ENCODE data around the gene SLC38A10. TPM values are rescaled to one million over a fixed set of nuclear protein-coding genes. Genes with fewer than 3 reads are reported as not detected.

Gene SLC38A10
- total RNA-seq, 1 experiment from 2014 or later = 121 TPM

- CTCF ChIA-PET = interaction anchor here (0.5 to 2.2 kb wide), 10 partner anchors 9 to 155 kb away, joined by 3 to 15 read pairs (median 4); partner anchors contain the start of genes BAHCC1 and SLC38A10
- TSS peak; percentile 84 for BruUV-seq (replicated peaks)
- peak overlapping the region; percentile 82 for H3K27ac Mint-ChIP-seq (ENCODE audit: unreplicated experiment)
- TF ChIP-seq, protein P1, sequence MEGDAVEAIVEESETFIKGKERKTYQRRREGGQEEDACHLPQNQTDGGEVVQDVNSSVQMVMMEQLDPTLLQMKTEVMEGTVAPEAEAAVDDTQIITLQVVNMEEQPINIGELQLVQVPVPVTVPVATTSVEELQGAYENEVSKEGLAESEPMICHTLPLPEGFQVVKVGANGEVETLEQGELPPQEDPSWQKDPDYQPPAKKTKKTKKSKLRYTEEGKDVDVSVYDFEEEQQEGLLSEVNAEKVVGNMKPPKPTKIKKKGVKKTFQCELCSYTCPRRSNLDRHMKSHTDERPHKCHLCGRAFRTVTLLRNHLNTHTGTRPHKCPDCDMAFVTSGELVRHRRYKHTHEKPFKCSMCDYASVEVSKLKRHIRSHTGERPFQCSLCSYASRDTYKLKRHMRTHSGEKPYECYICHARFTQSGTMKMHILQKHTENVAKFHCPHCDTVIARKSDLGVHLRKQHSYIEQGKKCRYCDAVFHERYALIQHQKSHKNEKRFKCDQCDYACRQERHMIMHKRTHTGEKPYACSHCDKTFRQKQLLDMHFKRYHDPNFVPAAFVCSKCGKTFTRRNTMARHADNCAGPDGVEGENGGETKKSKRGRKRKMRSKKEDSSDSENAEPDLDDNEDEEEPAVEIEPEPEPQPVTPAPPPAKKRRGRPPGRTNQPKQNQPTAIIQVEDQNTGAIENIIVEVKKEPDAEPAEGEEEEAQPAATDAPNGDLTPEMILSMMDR (IDR thresholded peaks at IDR 0.05; ENCODE audit: unreplicated experiment) = no peak
- peak; percentile 98 for DNase-seq
- H3K36me3 Mint-ChIP-seq (ENCODE audit: insufficient read depth, unreplicated experiment) = peaks cover 28% of the 10 kb centered on the region
- no peaks in the 10 kb centered on the region for H3K9me3 Mint-ChIP-seq (ENCODE audit: low read depth, unreplicated experiment)
- intact Hi-C loops (cut with micrococcal nuclease; ENCODE audit: unreplicated experiment) = no loop called here
- H3K4me1 Mint-ChIP-seq (ENCODE audit: low read depth, unreplicated experiment) = peaks cover 37% of the 10 kb centered on the region
- peak overlapping the region; percentile 70 for H3K4me3 Mint-ChIP-seq (ENCODE audit: low read depth, unreplicated experiment)
- H3K27me3 Mint-ChIP-seq (ENCODE audit: unreplicated experiment) = no peaks in the 10 kb centered on the region
These were observed 34.1 kb upstream of the SLC38A10 start for GRCh38 chr17:81328978-81329926.

DNA sequence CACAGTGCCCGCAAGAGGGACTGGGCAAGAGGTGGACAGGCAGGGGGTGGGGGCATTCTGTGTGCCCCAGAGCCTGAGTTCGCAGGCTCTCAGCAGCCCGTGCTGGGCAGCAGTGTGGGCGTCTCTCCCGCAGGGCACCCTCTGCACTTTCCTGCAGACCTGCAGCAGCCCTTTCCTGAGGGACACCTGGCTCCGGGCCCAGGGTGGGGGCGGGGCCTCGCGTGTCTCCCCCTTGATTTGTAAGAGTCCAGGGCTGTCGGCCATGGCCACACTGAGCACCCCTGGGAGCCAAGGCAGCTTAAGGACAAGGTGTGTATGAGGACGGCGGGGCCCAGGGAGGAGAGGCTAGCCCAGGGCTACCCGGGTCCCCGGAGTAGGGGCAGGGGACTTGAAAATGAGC is 33.4 kb upstream of the SLC38A10 start:
- peaks cover 31% of the 10 kb centered on the region for H3K4me1 Mint-ChIP-seq (ENCODE audit: low read depth, unreplicated experiment)
- peak overlapping the region; percentile 70 for H3K4me3 Mint-ChIP-seq (ENCODE audit: low read depth, unreplicated experiment)
- intact Hi-C loops (cut with micrococcal nuclease; ENCODE audit: unreplicated experiment) = no loop called here
- BruUV-seq (replicated peaks) = no TSS peak
- TF ChIP-seq, protein P1 (IDR thresholded peaks at IDR 0.05; ENCODE audit: unreplicated experiment) = no peak
- CTCF ChIA-PET = interaction anchor here (1.4 to 1.7 kb wide), 2 partner anchors 14 to 156 kb away, joined by 4 to 8 read pairs; no protein-coding TSS in a partner anchor
- peak; percentile 50 for DNase-seq
- H3K36me3 Mint-ChIP-seq (ENCODE audit: insufficient read depth, unreplicated experiment) = peaks cover 25% of the 10 kb centered on the region
- peak overlapping the region; percentile 73 for H3K27ac Mint-ChIP-seq (ENCODE audit: unreplicated experiment)
- H3K9me3 Mint-ChIP-seq (ENCODE audit: low read depth, unreplicated experiment) = no peaks in the 10 kb centered on the region
- H3K27me3 Mint-ChIP-seq (ENCODE audit: unreplicated experiment) = no peaks in the 10 kb centered on the region

GRCh38 chr17:81325714-81326358 is 30.7 kb upstream of the SLC38A10 start:
- CTCF ChIA-PET = no interaction called here
- Mint-ChIP-seq H3K9me3 (ENCODE audit: low read depth, unreplicated experiment) (no peaks in the 10 kb centered on the region), H3K27ac (ENCODE audit: unreplicated experiment) (no peak overlapping the region), H3K36me3 (ENCODE audit: insufficient read depth, unreplicated experiment) (peaks cover 20% of the 10 kb centered on the region), H3K4me3 (ENCODE audit: low read depth, unreplicated experiment) (no peak overlapping the region), H3K27me3 (ENCODE audit: unreplicated experiment) (no peaks in the 10 kb centered on the region), H3K4me1 (ENCODE audit: low read depth, unreplicated experiment) (peaks cover 21% of the 10 kb centered on the region)
- TF ChIP-seq, protein P1 (IDR thresholded peaks at IDR 0.05; ENCODE audit: unreplicated experiment) = no peak
- no peak for DNase-seq
- intact Hi-C loops (cut with micrococcal nuclease; ENCODE audit: unreplicated experiment) = no loop called here
- BruUV-seq (replicated peaks) = no TSS peak

DNA sequence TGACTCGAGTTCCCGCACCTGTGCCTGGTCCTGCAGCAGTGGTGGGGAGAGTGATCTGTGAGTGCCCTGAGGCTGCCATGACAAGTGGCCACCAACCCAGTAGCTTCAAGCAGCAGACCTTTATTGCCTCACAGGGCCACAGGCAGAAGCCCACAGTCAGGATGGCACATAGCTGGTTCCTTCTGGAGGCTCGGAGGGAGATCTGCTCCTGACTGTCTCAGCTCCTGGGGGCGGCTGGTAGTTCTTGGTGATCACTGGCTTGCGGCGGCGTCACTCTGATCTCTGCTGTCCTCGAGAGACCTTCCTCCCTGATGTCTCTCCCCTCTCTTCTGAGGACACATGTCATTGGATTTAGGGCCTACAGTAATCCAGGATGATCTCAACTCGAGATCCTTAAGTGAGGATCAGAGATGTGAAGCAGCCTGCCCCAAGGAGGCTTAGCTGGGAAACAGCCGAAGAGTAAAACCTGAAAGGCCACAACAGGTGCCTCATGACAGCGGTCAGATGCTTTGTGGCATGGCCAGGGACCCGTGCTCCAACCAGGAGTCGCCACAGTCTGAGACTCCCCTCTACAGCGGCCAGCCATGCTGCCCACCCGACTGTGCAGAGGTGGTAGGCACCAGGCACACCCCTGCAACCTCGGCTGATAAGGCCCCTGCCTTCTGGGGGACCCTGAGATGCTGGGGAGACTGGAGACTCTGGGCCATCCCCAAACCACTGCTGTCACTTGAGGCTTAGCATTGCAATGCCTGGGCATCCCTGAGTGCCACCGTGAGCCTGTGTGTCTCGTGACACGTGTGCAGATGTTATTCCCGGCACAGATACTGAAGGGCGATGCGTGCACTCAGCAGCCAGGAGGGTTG is 30.0 kb upstream of the SLC38A10 start:
- intact Hi-C loops (cut with micrococcal nuclease; ENCODE audit: unreplicated experiment) = no loop called here
- CTCF ChIA-PET = no interaction called here
- no peak overlapping the region for H3K27ac Mint-ChIP-seq (ENCODE audit: unreplicated experiment)

More for the DNA sequence above, 30.0 kb upstream of the SLC38A10 start:
- no peak for DNase-seq
- Mint-ChIP-seq H3K27me3 (ENCODE audit: unreplicated experiment) (no peaks in the 10 kb centered on the region), H3K4me1 (ENCODE audit: low read depth, unreplicated experiment) (peaks cover 13% of the 10 kb centered on the region), H3K36me3 (ENCODE audit: insufficient read depth, unreplicated experiment) (peaks cover 17% of the 10 kb centered on the region), H3K9me3 (ENCODE audit: low read depth, unreplicated experiment) (no peaks in the 10 kb centered on the region), H3K4me3 (ENCODE audit: low read depth, unreplicated experiment) (no peak overlapping the region)
- no TSS peak for BruUV-seq (replicated peaks)
- TF ChIP-seq, protein P1 (IDR thresholded peaks at IDR 0.05; ENCODE audit: unreplicated experiment) = no peak

Data from Calu3 (cell line).